Activated CD4-positive, alpha-beta T cell treated with anti-CD3 and anti-CD28 coated beads, Interleukin-2, amount 50 U/mL, for 16 hours (primary cell): Measurements from ENCODE around the gene H2BW1.
"Not testable (repeated sequence)": the region's sequence is repeated elsewhere in the genome, so short reads cannot be mapped to it uniquely, and the experiment has no call there.

ENCODE experiments used
- DNase-seq: peaks from one replicate; pipeline ENCODE4 v3.0.0-alpha.2; 2020

Gene H2BW1

GRCh38 chrX:104013606-104014005 lies at the start of gene H2BW1:
Gene H2BW1 (minus strand): TSS chrX:104013708. CDS start chrX:104013576, 132 bp downstream.
- no peak for DNase-seq

- not testable (repeated sequence) for DNase-seq
Measured at GRCh38 chrX:104062636-104063035, 49.1 kb upstream of the H2BW1 start.

GRCh38 chrX:104054956-104055355 lies 41.4 kb upstream of the H2BW1 start:
- DNase-seq: not testable (repeated sequence)

GRCh38 chrX:104047171-104047570 lies 33.7 kb upstream of the H2BW1 start:
- DNase-seq: no peak

GRCh38 chrX:104045642-104046041 lies 32.1 kb upstream of the H2BW1 start:
- DNase-seq: no peak

- no peak for DNase-seq
Measured at GRCh38 chrX:104041003-104041402, 27.5 kb upstream of the H2BW1 start.

GRCh38 chrX:104039689-104040505 lies 26.4 kb upstream of the H2BW1 start, which contains the start of gene H2BW2:
Gene H2BW2 (plus strand): TSS chrX:104039956. CDS start chrX:104039995, 39 bp downstream.
- DNase-seq: no peak

- DNase-seq: no peak
Measured at GRCh38 chrX:104018126-104018525, 4.6 kb upstream of the H2BW1 start.

- DNase-seq: not testable (repeated sequence)
Measured at GRCh38 chrX:104015576-104015975, 2.1 kb upstream of the H2BW1 start.

- DNase-seq: no peak
Measured at GRCh38 chrX:104013158-104013557, 350 bp downstream of the H2BW1 start.

GRCh38 chrX:104008831-104009230 lies 4.7 kb downstream of the H2BW1 start:
- no peak for DNase-seq

- DNase-seq: no peak
Measured at GRCh38 chrX:103999234-103999633, 14.3 kb downstream of the H2BW1 start.

- DNase-seq: not testable (repeated sequence)
Measured at GRCh38 chrX:103983508-103983907, 30.0 kb downstream of the H2BW1 start.

- not testable (repeated sequence) for DNase-seq
Measured at GRCh38 chrX:103962411-103963278, 50.9 kb downstream of the H2BW1 start, which contains the start of gene TMSB15B. Gene TMSB15B (plus strand): TSS chrX:103962627.
